ENCODE data around the gene ARHGAP5. TPM values are rescaled to one million over a fixed set of nuclear protein-coding genes. Genes with fewer than 3 reads are reported as not detected.

Gene ARHGAP5
- total RNA-seq, 6 experiments from 2014 or later: 75.4 to 101 (median 82.2) TPM

- no peak for DNase-seq
- no peak for TF ChIP-seq CTCF (IDR thresholded peaks at IDR 0.05)
- Mint-ChIP-seq H3K27ac (no peak overlapping the region), H3K9me3 (no peaks in the 10 kb centered on the region), H3K27me3 (ENCODE audit: insufficient read depth) (no peaks in the 10 kb centered on the region), H3K36me3 (ENCODE audit: low read depth) (peaks cover 24% of the 10 kb centered on the region), H3K4me3 (no peak overlapping the region), H3K4me1 (ENCODE audit: low read depth) (peaks cover 60% of the 10 kb centered on the region)
These were observed 10.2 kb downstream of the ARHGAP5 start for GRCh38 chr14:32087173-32087861.

GRCh38 chr14:32087907-32088306, 10.8 kb downstream of the ARHGAP5 start:
- Mint-ChIP-seq H3K4me3 (no peak overlapping the region), H3K27me3 (ENCODE audit: insufficient read depth) (no peaks in the 10 kb centered on the region), H3K36me3 (ENCODE audit: low read depth) (peaks cover 26% of the 10 kb centered on the region), H3K4me1 (ENCODE audit: low read depth) (peaks cover 55% of the 10 kb centered on the region), H3K27ac (no peak overlapping the region; the same call in 1 of the 2 replicates), H3K9me3 (no peaks in the 10 kb centered on the region)
- no peak for DNase-seq
- TF ChIP-seq CTCF (IDR thresholded peaks at IDR 0.05): no peak

GRCh38 chr14:32090686-32091085, 13.6 kb downstream of the ARHGAP5 start:
- Mint-ChIP-seq H3K36me3 (ENCODE audit: low read depth) (peaks cover 37% of the 10 kb centered on the region), H3K9me3 (no peaks in the 10 kb centered on the region)

GRCh38 chr14:32099473-32099872, 22.4 kb downstream of the ARHGAP5 start:
- Mint-ChIP-seq H3K4me1 (ENCODE audit: low read depth) (peaks cover 33% of the 10 kb centered on the region), H3K4me3 (no peak overlapping the region), H3K27ac (no peak overlapping the region), H3K9me3 (no peaks in the 10 kb centered on the region), H3K36me3 (ENCODE audit: low read depth) (peaks cover 39% of the 10 kb centered on the region), H3K27me3 (ENCODE audit: insufficient read depth) (no peaks in the 10 kb centered on the region)
- no peak for DNase-seq
- TF ChIP-seq CTCF (IDR thresholded peaks at IDR 0.05): no peak

More at GRCh38 chr14:32090686-32091085, 13.6 kb downstream of the ARHGAP5 start:
- no peak for TF ChIP-seq CTCF (IDR thresholded peaks at IDR 0.05)
- Mint-ChIP-seq H3K4me3 (no peak overlapping the region), H3K4me1 (ENCODE audit: low read depth) (peaks cover 27% of the 10 kb centered on the region), H3K27me3 (ENCODE audit: insufficient read depth) (no peaks in the 10 kb centered on the region), H3K27ac (no peak overlapping the region)
- no peak for DNase-seq

- peaks cover 40% of the 10 kb centered on the region for H3K36me3 Mint-ChIP-seq (ENCODE audit: low read depth)
- H3K27me3 Mint-ChIP-seq (ENCODE audit: insufficient read depth): no peaks in the 10 kb centered on the region
- DNase-seq: no peak
- no peak overlapping the region for H3K27ac Mint-ChIP-seq
- peaks cover 33% of the 10 kb centered on the region for H3K4me1 Mint-ChIP-seq (ENCODE audit: low read depth)
- no peaks in the 10 kb centered on the region for H3K9me3 Mint-ChIP-seq
- H3K4me3 Mint-ChIP-seq: no peak overlapping the region
- no peak for TF ChIP-seq CTCF (IDR thresholded peaks at IDR 0.05)
These were observed 23.1 kb downstream of the ARHGAP5 start for GRCh38 chr14:32100175-32100574.

Data from HFFc6 (cell line).